ENCODE measurements around the gene ISLR. TPM values are rescaled to one million over a fixed set of nuclear protein-coding genes. Genes with fewer than 3 reads are reported as not detected.

The ISLR gene
- total and polyA plus RNA-seq, 2 donors (not counting 1 experiment from before 2014, with no cell fraction given): 14.0 to 17.3 TPM

- Histone ChIP-seq H3K4me1 (ENCODE audit: control insufficient read depth, extremely low read depth, insufficient read depth, low read length) (peaks cover 4% of the 10 kb centered on the region), H3K79me2 (ENCODE audit: control insufficient read depth, insufficient read depth, low read length) (no peaks in the 10 kb centered on the region), H3K27me3 (ENCODE audit: control insufficient read depth, insufficient read depth, low read length) (peaks cover 3% of the 10 kb centered on the region), H3K9me3 (ENCODE audit: control insufficient read depth, insufficient read depth, low read depth, low read length) (no peaks in the 10 kb centered on the region), H3K4me3 (replicated peaks in 1 of 4; ENCODE audit: control extremely low read depth in 1 of 4, insufficient read depth in 1 of 4, low read depth in 3 of 4, low read length in 4 of 4) (no peak overlapping the region), H3K27ac (ENCODE audit: insufficient read depth, low read length) (no peak overlapping the region), H2AFZ (ENCODE audit: low read length) (no peak overlapping the region), H3K4me2 (ENCODE audit: extremely low read depth, insufficient read depth, low read length) (no peak overlapping the region), H3K36me3 (ENCODE audit: control insufficient read depth, insufficient read depth, low read length) (no peaks in the 10 kb centered on the region), H4K20me1 (ENCODE audit: control insufficient read depth, extremely low read depth, insufficient read depth, low read length) (no peaks in the 10 kb centered on the region), H3K9ac (ENCODE audit: insufficient read depth, low read length) (no peak overlapping the region)
- TF ChIP-seq EZH2 (IDR thresholded peaks at IDR 0.05; ENCODE audit: low read length, missing control alignments) (no peak), CTCF (conservative IDR thresholded peaks at IDR 0.05 in 1 of 2, IDR thresholded peaks at IDR 0.05 in 1 of 2; ENCODE audit: low read depth in 1 of 2, low read length in 2 of 2) (no peak)
- no peak for DNase-seq (ENCODE audit: low read depth in 2 of 2)
These were observed 32.1 kb downstream of the ISLR start for GRCh38 chr15:74205582-74205947.

GRCh38 chr15:74206801-74207281 is 33.3 kb downstream of the ISLR start:
- no peak overlapping the region for H3K9ac ChIP-seq (ENCODE audit: insufficient read depth, low read length)
- H3K4me3 ChIP-seq (replicated peaks in 1 of 4; ENCODE audit: control extremely low read depth in 1 of 4, insufficient read depth in 1 of 4, low read depth in 3 of 4, low read length in 4 of 4): no peak overlapping the region
- H3K27ac ChIP-seq (ENCODE audit: insufficient read depth, low read length): no peak overlapping the region
- no peaks in the 10 kb centered on the region for H3K36me3 ChIP-seq (ENCODE audit: control insufficient read depth, insufficient read depth, low read length)
- H3K27me3 ChIP-seq (ENCODE audit: control insufficient read depth, insufficient read depth, low read length): peaks cover 5% of the 10 kb centered on the region
- peak in 1 of 2 donors; percentile 83 for DNase-seq (ENCODE audit: low read depth in 2 of 2)
- no peak for TF ChIP-seq EZH2 (IDR thresholded peaks at IDR 0.05; ENCODE audit: low read length, missing control alignments)
- TF ChIP-seq CTCF (conservative IDR thresholded peaks at IDR 0.05 in 1 of 2, IDR thresholded peaks at IDR 0.05 in 1 of 2; ENCODE audit: low read depth in 1 of 2, low read length in 2 of 2): no peak
- H4K20me1 ChIP-seq (ENCODE audit: control insufficient read depth, extremely low read depth, insufficient read depth, low read length): no peaks in the 10 kb centered on the region
- no peak overlapping the region for H2AFZ ChIP-seq (ENCODE audit: low read length)
- H3K9me3 ChIP-seq (ENCODE audit: control insufficient read depth, insufficient read depth, low read depth, low read length): no peaks in the 10 kb centered on the region
- no peaks in the 10 kb centered on the region for H3K79me2 ChIP-seq (ENCODE audit: control insufficient read depth, insufficient read depth, low read length)
- no peaks in the 10 kb centered on the region for H3K4me1 ChIP-seq (ENCODE audit: control insufficient read depth, extremely low read depth, insufficient read depth, low read length)
- no peak overlapping the region for H3K4me2 ChIP-seq (ENCODE audit: extremely low read depth, insufficient read depth, low read length)

- Histone ChIP-seq H3K4me3 (replicated peaks in 1 of 4; ENCODE audit: control extremely low read depth in 1 of 4, insufficient read depth in 1 of 4, low read depth in 3 of 4, low read length in 4 of 4) (no peak overlapping the region), H3K4me1 (ENCODE audit: control insufficient read depth, extremely low read depth, insufficient read depth, low read length) (no peaks in the 10 kb centered on the region), H3K27ac (ENCODE audit: insufficient read depth, low read length) (no peak overlapping the region), H2AFZ (ENCODE audit: low read length) (no peak overlapping the region), H3K36me3 (ENCODE audit: control insufficient read depth, insufficient read depth, low read length) (no peaks in the 10 kb centered on the region), H3K27me3 (ENCODE audit: control insufficient read depth, insufficient read depth, low read length) (peaks cover 5% of the 10 kb centered on the region), H4K20me1 (ENCODE audit: control insufficient read depth, extremely low read depth, insufficient read depth, low read length) (no peaks in the 10 kb centered on the region), H3K9me3 (ENCODE audit: control insufficient read depth, insufficient read depth, low read depth, low read length) (no peaks in the 10 kb centered on the region), H3K79me2 (ENCODE audit: control insufficient read depth, insufficient read depth, low read length) (no peaks in the 10 kb centered on the region), H3K4me2 (ENCODE audit: extremely low read depth, insufficient read depth, low read length) (no peak overlapping the region), H3K9ac (ENCODE audit: insufficient read depth, low read length) (no peak overlapping the region)
- TF ChIP-seq CTCF (conservative IDR thresholded peaks at IDR 0.05 in 1 of 2, IDR thresholded peaks at IDR 0.05 in 1 of 2; ENCODE audit: low read depth in 1 of 2, low read length in 2 of 2) (no peak), EZH2 (IDR thresholded peaks at IDR 0.05; ENCODE audit: low read length, missing control alignments) (no peak)
- no peak for DNase-seq (ENCODE audit: low read depth in 2 of 2)
These were observed 34.3 kb downstream of the ISLR start for GRCh38 chr15:74207652-74208440.

Data from fibroblast of lung (primary cell).